GM18951 (cell line): ENCODE measurements around the gene PCYOX1L.
"Not testable (repeated sequence)": the region's sequence is repeated elsewhere in the genome, so short reads cannot be mapped to it uniquely, and the experiment has no call there.

Experiments used
- POLR2A ChIP-seq: IDR thresholded peaks from 4 replicates; pipeline ENCODE4 v1.6.1; 2011; ENCODE audit warnings: mild to moderate bottlenecking; ENCODE audit not compliant: insufficient read length, insufficient read depth; ENCODE audit errors: extremely low read depth
- in situ Hi-C: fragments of 300-500 bp; cut with MboI; formaldehyde crosslinking; loops from one replicate; pipeline ENCODE4 v1.12.0; 2022; ENCODE audit warnings: low sequenced_read_pairs, mixed read lengths, inconsistent platforms; ENCODE audit not compliant: unreplicated experiment

The PCYOX1L gene

GRCh38 chr5:149387081-149387631 lies 29.3 kb downstream of the PCYOX1L start:
- in situ Hi-C loops: no loop called here
- TF ChIP-seq POLR2A: no peak

GRCh38 chr5:149387982-149388381 lies 30.1 kb downstream of the PCYOX1L start:
- no peak for TF ChIP-seq POLR2A
- in situ Hi-C loops: no loop called here

GRCh38 chr5:149388498-149389190 lies 30.8 kb downstream of the PCYOX1L start:
- in situ Hi-C loops: no loop called here
- no peak for TF ChIP-seq POLR2A

GRCh38 chr5:149389552-149390495 lies 32.0 kb downstream of the PCYOX1L start:
- in situ Hi-C loops: no loop called here
- TF ChIP-seq POLR2A: no peak

- in situ Hi-C loops: not testable (repeated sequence)
Observed at GRCh38 chr5:149391076-149391475, 33.2 kb downstream of the PCYOX1L start.

GRCh38 chr5:149391524-149391923 lies 33.7 kb downstream of the PCYOX1L start:
- TF ChIP-seq POLR2A: no peak

GRCh38 chr5:149392718-149393117 lies 34.9 kb downstream of the PCYOX1L start:
- in situ Hi-C loops: no loop called here
- no peak for TF ChIP-seq POLR2A

More at GRCh38 chr5:149391524-149391923, 33.7 kb downstream of the PCYOX1L start:
- in situ Hi-C loops: no loop called here

- in situ Hi-C loops: not testable (repeated sequence)
Observed at GRCh38 chr5:149394996-149395395, 37.1 kb downstream of the PCYOX1L start.

GRCh38 chr5:149397530-149397929 lies 39.7 kb downstream of the PCYOX1L start:
- in situ Hi-C loops: no loop called here
- TF ChIP-seq POLR2A: no peak

- in situ Hi-C loops: not testable (repeated sequence)
Observed at GRCh38 chr5:149398747-149399266, 41.0 kb downstream of the PCYOX1L start.

- no peak for TF ChIP-seq POLR2A
- in situ Hi-C loops: no loop called here
Observed at GRCh38 chr5:149399775-149400174, 41.9 kb downstream of the PCYOX1L start.

- in situ Hi-C loops: no loop called here
Observed at GRCh38 chr5:149400304-149400703, 42.5 kb downstream of the PCYOX1L start.

GRCh38 chr5:149401051-149401450 lies 43.2 kb downstream of the PCYOX1L start:
- TF ChIP-seq POLR2A: no peak
- in situ Hi-C loops: no loop called here

More at GRCh38 chr5:149400304-149400703, 42.5 kb downstream of the PCYOX1L start:
- no peak for TF ChIP-seq POLR2A
